Stomach (tissue), 4 donors: ENCODE measurements around the gene COL12A1.

ENCODE experiments used
- CTCF ChIP-seq, 7 experiments: fragments of 450-650 bp in 4 of 7; fragments of 200-600 bp in 3 of 7; sonication (generic) in 3 of 7; IDR thresholded peaks; one replicate each; pipeline ENCODE4 v1.5.1; 2016 to 2019; ENCODE audit warnings: antibody characterized with exemption in 7 of 7, control low read depth in 2 of 7, mild to moderate bottlenecking in 1 of 7
- POLR2A ChIP-seq, 4 donors: fragments of 450-650 bp; IDR thresholded peaks; one replicate each; pipeline ENCODE4 v1.6.1; 2016; ENCODE audit warnings: antibody characterized with exemption in 4 of 4, control low read depth in 2 of 4, mild to moderate bottlenecking in 1 of 4, moderate library complexity in 1 of 4

- no peak for TF ChIP-seq POLR2A (IDR thresholded peaks at IDR 0.05)
- TF ChIP-seq CTCF (IDR thresholded peaks at IDR 0.05) = no peak
Observed at GRCh38 chr6:75157336-75157735, 48.5 kb downstream of the COL12A1 start.
